PC-9 (cell line): ENCODE measurements around the gene CYLD. TPM values are rescaled to one million over a fixed set of nuclear protein-coding genes. Genes with fewer than 3 reads are reported as not detected.

Experiments
- BruUV-seq: library from RNA; stranded (reverse); fragments of 400-500 nt; replicated peaks from 2 replicates; lab custom pipeline; 2021; lab: Mats Ljungman, UMichigan
- CTCF ChIA-PET: fragments of 300-600 bp; sonication (Branson Sonifier 250); formaldehyde crosslinking; loops from one replicate; lab custom pipeline; 2022; ENCODE audit warnings: antibody characterized with exemption; lab: Charles Lee
- POLR2A ChIA-PET: fragments of 300-600 bp; sonication (Branson Sonifier 250); formaldehyde crosslinking; loops from one replicate; lab custom pipeline; 2022; ENCODE audit warnings: antibody characterized with exemption; ENCODE audit not compliant: unreplicated experiment; lab: Charles Lee
- DNase-seq, 2 experiments: peaks; one replicate each; pipeline versions ENCODE4 v3.0.0 to v3.0.0-alpha.2; 2015 to 2022; ENCODE audit warnings: mixed read lengths in 1 of 2
- H2AFZ ChIP-seq: fragments of 200-600 bp; sonication (generic); 2 replicates; pipeline ENCODE4 v1.8.1; 2017; ENCODE audit warnings: antibody characterized with exemption
- H3F3A ChIP-seq: fragments of 200-600 bp; sonication (generic); 2 replicates; pipeline ENCODE4 v1.8.1; 2017; ENCODE audit warnings: antibody characterized with exemption, mild to moderate bottlenecking, low read depth; ENCODE audit not compliant: insufficient read depth
- H3K27ac ChIP-seq: fragments of 200-600 bp; sonication (generic); 2 replicates; pipeline ENCODE4 v1.6.1; 2016; ENCODE audit warnings: mixed run types
- H3K27me3 ChIP-seq: fragments of 200-600 bp; sonication (generic); 2 replicates; pipeline ENCODE4 v1.6.1; 2016; ENCODE audit warnings: low read depth, mixed run types; ENCODE audit not compliant: insufficient read depth
- H3K36me3 ChIP-seq: fragments of 200-600 bp; sonication (generic); 2 replicates; pipeline ENCODE4 v1.6.1; 2016; ENCODE audit warnings: low read depth, mixed run types
- H3K4me1 ChIP-seq: fragments of 200-600 bp; sonication (generic); replicated peaks from 2 replicates; pipeline ENCODE4 v1.6.1; 2016; ENCODE audit warnings: mixed run types; ENCODE audit not compliant: insufficient read depth
- H3K4me2 ChIP-seq: fragments of 200-600 bp; sonication (generic); 2 replicates; pipeline ENCODE4 v1.6.1; 2017; ENCODE audit warnings: mixed run types
- H3K4me3 ChIP-seq: fragments of 200-600 bp; sonication (generic); 2 replicates; pipeline ENCODE4 v1.6.1; 2016; ENCODE audit warnings: mixed run types
- H3K79me2 ChIP-seq: fragments of 200-600 bp; sonication (generic); 2 replicates; pipeline ENCODE4 v1.6.1; 2017; ENCODE audit warnings: low read depth, mixed run types
- H3K9me2 ChIP-seq: fragments of 200-600 bp; sonication (generic); 2 replicates; pipeline ENCODE4 v1.8.1; 2017; ENCODE audit warnings: mild to moderate bottlenecking; ENCODE audit not compliant: insufficient read depth
- H3K9me3 ChIP-seq: fragments of 200-600 bp; sonication (generic); 2 replicates; pipeline ENCODE4 v1.8.1; 2016; ENCODE audit warnings: low read depth; ENCODE audit not compliant: insufficient read depth
- H4K20me1 ChIP-seq: fragments of 200-600 bp; sonication (generic); 2 replicates; pipeline ENCODE4 v1.8.1; 2017; ENCODE audit not compliant: insufficient read depth
- EZH2 ChIP-seq: fragments of 200-600 bp; sonication (generic); IDR thresholded peaks from 2 replicates; pipeline ENCODE4 v1.8.0; 2017; ENCODE audit warnings: antibody characterized with exemption, low read depth
- intact Hi-C: fragments of 100-400 bp; cut with micrococcal nuclease; formaldehyde crosslinking; loops from one replicate; pipeline ENCODE4 v1.10.0; 2022; ENCODE audit not compliant: unreplicated experiment
- total RNA-seq: library from RNA; stranded (reverse); gene quantifications from 2 replicates; pipeline ENCODE4 v1.2.3, GENCODE V29; 2021
- TF ChIP-seq, protein P1 (sequence below): fragments of 200-600 bp; sonication (generic); conservative IDR thresholded peaks from 2 replicates; pipeline ENCODE4 v1.6.1; 2017; ENCODE audit warnings: mixed run types, antibody characterized with exemption, mild to moderate bottlenecking, moderate library complexity

The CYLD gene
- total RNA-seq, 1 experiment from 2014 or later: 19.0 TPM

DNA sequence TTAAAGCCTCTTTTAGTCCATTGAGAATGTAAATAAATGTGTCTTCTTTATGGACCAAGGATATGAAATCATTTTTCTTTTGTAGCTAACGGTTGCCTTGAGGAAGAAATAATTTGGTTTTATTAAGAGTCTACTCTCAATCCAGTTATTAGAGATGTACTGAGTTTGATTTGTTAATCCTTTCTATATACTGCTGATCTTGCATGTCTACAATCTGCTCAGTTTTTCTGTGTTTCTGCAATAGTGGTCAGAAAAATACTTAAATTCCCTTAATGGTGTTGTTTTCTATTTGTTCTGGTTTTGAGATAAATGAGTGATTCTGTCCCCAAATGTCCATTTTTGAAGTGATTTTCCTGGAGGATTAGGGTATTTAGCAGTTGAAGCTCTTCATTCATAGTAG lies 54.9 kb downstream of the CYLD start:
- Histone ChIP-seq H3K4me1 (no peaks in the 10 kb centered on the region), H3K4me2 (no peak overlapping the region), H3K9me3 (no peaks in the 10 kb centered on the region), H3F3A (no peaks in the 10 kb centered on the region), H3K27me3 (no peaks in the 10 kb centered on the region), H3K79me2 (no peaks in the 10 kb centered on the region), H3K36me3 (no peaks in the 10 kb centered on the region), H3K9me2 (no peaks in the 10 kb centered on the region), H3K4me3 (no peak overlapping the region), H2AFZ (no peak overlapping the region), H4K20me1 (no peaks in the 10 kb centered on the region), H3K27ac (no peak overlapping the region)
- no peak for DNase-seq
- intact Hi-C loops: no loop called here
- TF ChIP-seq, protein P1, sequence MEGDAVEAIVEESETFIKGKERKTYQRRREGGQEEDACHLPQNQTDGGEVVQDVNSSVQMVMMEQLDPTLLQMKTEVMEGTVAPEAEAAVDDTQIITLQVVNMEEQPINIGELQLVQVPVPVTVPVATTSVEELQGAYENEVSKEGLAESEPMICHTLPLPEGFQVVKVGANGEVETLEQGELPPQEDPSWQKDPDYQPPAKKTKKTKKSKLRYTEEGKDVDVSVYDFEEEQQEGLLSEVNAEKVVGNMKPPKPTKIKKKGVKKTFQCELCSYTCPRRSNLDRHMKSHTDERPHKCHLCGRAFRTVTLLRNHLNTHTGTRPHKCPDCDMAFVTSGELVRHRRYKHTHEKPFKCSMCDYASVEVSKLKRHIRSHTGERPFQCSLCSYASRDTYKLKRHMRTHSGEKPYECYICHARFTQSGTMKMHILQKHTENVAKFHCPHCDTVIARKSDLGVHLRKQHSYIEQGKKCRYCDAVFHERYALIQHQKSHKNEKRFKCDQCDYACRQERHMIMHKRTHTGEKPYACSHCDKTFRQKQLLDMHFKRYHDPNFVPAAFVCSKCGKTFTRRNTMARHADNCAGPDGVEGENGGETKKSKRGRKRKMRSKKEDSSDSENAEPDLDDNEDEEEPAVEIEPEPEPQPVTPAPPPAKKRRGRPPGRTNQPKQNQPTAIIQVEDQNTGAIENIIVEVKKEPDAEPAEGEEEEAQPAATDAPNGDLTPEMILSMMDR: no peak
- no peak for TF ChIP-seq EZH2
- CTCF ChIA-PET: no interaction called here
- BruUV-seq: no TSS peak
- POLR2A ChIA-PET: no interaction called here

DNA sequence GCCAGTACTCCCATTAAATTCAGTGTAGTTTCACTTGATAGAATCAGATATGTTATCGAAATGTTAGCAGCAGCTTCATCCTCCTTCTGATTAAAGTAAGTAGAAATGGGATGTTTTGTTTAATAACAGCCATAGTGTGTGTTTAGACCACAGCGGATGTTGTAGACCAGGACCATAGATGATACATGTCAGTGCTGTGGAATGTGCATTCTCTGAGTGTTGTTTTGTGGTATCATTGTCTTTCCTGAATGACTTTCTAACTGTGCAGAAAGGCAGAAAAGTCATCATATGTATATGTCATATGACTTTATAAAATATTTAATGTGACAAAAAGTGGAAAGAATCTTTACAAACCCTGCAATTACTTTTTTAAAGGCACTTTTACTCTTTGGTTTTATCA lies 55.6 kb downstream of the CYLD start:
- no peaks in the 10 kb centered on the region for H3K36me3 ChIP-seq
- H3K4me1 ChIP-seq: no peaks in the 10 kb centered on the region
- no peaks in the 10 kb centered on the region for H3F3A ChIP-seq
- no peaks in the 10 kb centered on the region for H4K20me1 ChIP-seq
- H3K27ac ChIP-seq: no peak overlapping the region
- intact Hi-C loops: no loop called here
- H3K4me2 ChIP-seq: no peak overlapping the region
- DNase-seq: no peak
- TF ChIP-seq, protein P1: no peak
- no peak overlapping the region for H3K4me3 ChIP-seq
- ChIA-PET CTCF (no interaction called here), POLR2A (no interaction called here)
- H2AFZ ChIP-seq: no peak overlapping the region
- no peaks in the 10 kb centered on the region for H3K79me2 ChIP-seq
- no peaks in the 10 kb centered on the region for H3K27me3 ChIP-seq
- no TSS peak for BruUV-seq
- H3K9me3 ChIP-seq: no peaks in the 10 kb centered on the region
- no peaks in the 10 kb centered on the region for H3K9me2 ChIP-seq

DNA sequence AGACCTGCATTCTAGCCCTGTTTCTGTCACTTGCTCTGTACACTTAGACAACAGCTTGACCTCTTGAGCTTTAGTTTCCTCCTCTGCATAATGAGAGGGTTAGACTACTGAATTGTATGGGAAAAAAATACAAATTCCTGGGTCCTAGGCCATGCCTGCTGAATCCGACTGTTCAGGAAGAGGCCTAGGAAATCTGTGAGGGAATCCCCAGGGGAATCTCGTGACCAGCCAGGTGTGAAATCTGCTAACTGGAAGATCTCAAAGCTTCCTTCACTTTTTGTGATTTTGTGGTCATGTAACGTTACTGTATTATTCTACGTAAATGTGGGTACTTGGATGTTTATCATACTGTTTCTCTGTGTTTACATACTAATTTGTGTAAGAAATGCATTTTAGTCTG lies 58.2 kb downstream of the CYLD start:
- no peaks in the 10 kb centered on the region for H3K79me2 ChIP-seq
- no peak overlapping the region for H2AFZ ChIP-seq
- H3K36me3 ChIP-seq: no peaks in the 10 kb centered on the region
- H3K4me1 ChIP-seq: no peaks in the 10 kb centered on the region
- ChIA-PET POLR2A (no interaction called here), CTCF (no interaction called here)
- no peak overlapping the region for H3K4me2 ChIP-seq
- TF ChIP-seq, protein P1: no peak
- TF ChIP-seq EZH2: no peak
- no peaks in the 10 kb centered on the region for H3K9me2 ChIP-seq
- H3K27me3 ChIP-seq: no peaks in the 10 kb centered on the region
- no peaks in the 10 kb centered on the region for H3K9me3 ChIP-seq
- no peak for DNase-seq
- H3K4me3 ChIP-seq: no peak overlapping the region
- no peaks in the 10 kb centered on the region for H4K20me1 ChIP-seq
- no peak overlapping the region for H3K27ac ChIP-seq
- BruUV-seq: no TSS peak
- intact Hi-C loops: no loop called here
- no peaks in the 10 kb centered on the region for H3F3A ChIP-seq
